ENCODE data around the gene STARD10. TPM values are rescaled to one million over a fixed set of nuclear protein-coding genes. Genes with fewer than 3 reads are reported as not detected.

The STARD10 gene
- total and polyA plus RNA-seq, 2 of the 8 experiments (the other 6 are each of a cell fraction or from before 2014, with no cell fraction given) = 23.7 to 35.7 TPM

DNA sequence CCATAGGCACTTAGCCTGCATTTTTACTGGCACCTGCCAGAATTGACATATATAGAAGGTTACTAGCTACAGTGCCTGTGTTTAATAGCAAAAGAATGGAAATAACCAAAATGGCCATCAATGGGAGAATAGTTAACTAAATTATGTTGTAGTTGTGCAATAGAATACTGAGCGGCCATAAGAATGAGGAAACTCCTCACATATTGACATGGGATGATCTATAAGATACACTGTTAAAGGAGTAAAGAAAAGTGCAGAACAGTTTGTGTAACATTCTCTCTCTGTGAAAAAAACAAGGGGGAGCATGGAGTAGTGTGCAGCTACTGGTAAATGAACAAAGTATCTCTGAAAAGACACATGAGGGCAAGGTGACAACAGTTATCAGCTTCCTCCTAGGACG lies 63.1 kb downstream of the STARD10 start (continued):
- no peak for TF ChIP-seq SIN3A (conservative IDR thresholded peaks at IDR 0.05 in 1 of 2, IDR thresholded peaks at IDR 0.05 in 1 of 2; ENCODE audit: low read depth in 1 of 2, low read length in 2 of 2)

Data from H1 (cell line).